ENCODE data around the gene TAGLN. TPM values are rescaled to one million over a fixed set of nuclear protein-coding genes. Genes with fewer than 3 reads are reported as not detected.

The TAGLN gene
- total RNA-seq, 6 experiments from 2014 or later = 41.2 to 158 (median 112) TPM

DNA sequence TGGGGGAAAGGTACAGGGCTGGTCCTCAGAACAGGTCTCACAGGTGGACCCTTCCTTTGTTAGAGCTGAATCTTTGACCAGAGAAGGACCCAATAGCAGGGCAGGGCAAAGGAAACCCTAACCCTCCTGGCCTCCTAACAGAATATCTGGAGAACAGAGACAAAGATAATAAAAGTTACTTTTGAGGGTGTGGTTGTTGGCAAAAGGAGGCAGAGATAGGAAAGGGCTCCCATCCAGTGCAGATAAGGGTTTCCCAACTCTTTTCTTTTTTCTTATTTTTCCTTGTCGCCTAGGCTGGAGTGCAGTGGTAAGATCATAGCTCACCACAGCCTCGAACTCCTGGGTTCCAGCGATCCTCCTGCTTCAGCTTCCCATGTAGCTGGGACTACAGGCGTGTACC is 20.8 kb downstream of the TAGLN start:
- peaks cover 0 to 49% (median 14%) of the 10 kb centered on the region in 4 donors for H3K36me3 ChIP-seq

DNA sequence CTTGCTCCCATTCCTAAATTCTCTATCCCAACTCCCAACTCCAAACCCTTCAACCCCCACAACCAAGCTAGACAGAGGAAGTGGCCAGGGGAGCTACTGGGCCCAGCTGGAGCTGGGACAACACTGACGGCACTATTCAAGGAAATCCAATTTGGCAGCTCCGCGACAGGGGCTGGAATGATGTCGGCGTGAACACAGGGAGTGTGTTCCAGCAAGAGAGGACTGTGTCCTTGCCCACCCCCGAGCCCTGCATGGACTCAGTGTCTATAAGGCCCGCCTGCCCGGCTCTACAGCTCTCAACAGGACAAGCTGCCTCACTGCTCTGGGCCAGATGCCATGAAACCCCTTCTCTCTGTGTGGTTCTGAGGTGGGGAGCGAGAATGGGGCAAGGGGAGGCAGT is 21.4 kb downstream of the TAGLN start:
- no peak for DNase-seq
- Histone ChIP-seq H3K4me1 (no peaks in the 10 kb centered on the region), H3K27ac (peak overlapping the region in 2 of 3 donors; percentile 21 to 32), H3K27me3 (no peaks in the 10 kb centered on the region), H3K36me3 (peaks cover 0 to 52% (median 14%) of the 10 kb centered on the region in 4 donors), H3K9me3 (no peaks in the 10 kb centered on the region), H3K4me3 (no peak overlapping the region)
- TF ChIP-seq POLR2A (IDR thresholded peaks at IDR 0.05) (no peak), CTCF (IDR thresholded peaks at IDR 0.05) (no peak)
- intact Hi-C loops (cut with DNase I) = loop anchor here in 1 of 2 donors (10.0 kb wide), 2 partner anchors 46 to 366 kb away; partner anchors contain the start of gene SIDT2
- peak in 3 of 4 donors; percentile 13 to 30 (median 24) for ATAC-seq
- WGBS (ENCODE audit: insufficient coverage, low coverage, low lambda C conversion rate, missing lambda C conversion rate) = 60% methylated on average over 6 of the region's 9 CpGs

More for the DNA sequence above, 20.8 kb downstream of the TAGLN start:
- Histone ChIP-seq H3K9me3 (no peaks in the 10 kb centered on the region), H3K4me3 (no peak overlapping the region), H3K27ac (peak overlapping the region in 1 of 3 donors; percentile 32), H3K27me3 (no peaks in the 10 kb centered on the region), H3K4me1 (no peaks in the 10 kb centered on the region)
- TF ChIP-seq CTCF (IDR thresholded peaks at IDR 0.05) (no peak), POLR2A (IDR thresholded peaks at IDR 0.05) (no peak)
- DNase-seq = no peak
- 81% methylated on average over 3 of the region's 4 CpGs for WGBS (ENCODE audit: insufficient coverage, low coverage, low lambda C conversion rate, missing lambda C conversion rate)
- intact Hi-C loops (cut with DNase I) = loop anchor here in 1 of 2 donors (10.0 kb wide), 2 partner anchors 45 to 365 kb away; partner anchors contain the start of gene SIDT2
- no peak for ATAC-seq

- Histone ChIP-seq H3K9me3 (no peaks in the 10 kb centered on the region), H3K4me1 (no peaks in the 10 kb centered on the region), H3K27ac (peak overlapping the region in 2 of 3 donors; percentile 21 to 32), H3K27me3 (no peaks in the 10 kb centered on the region), H3K4me3 (no peak overlapping the region), H3K36me3 (peaks cover 0 to 53% (median 14%) of the 10 kb centered on the region in 4 donors)
- intact Hi-C loops (cut with DNase I) = loop anchor here in 1 of 2 donors (10.0 kb wide), 2 partner anchors 46 to 366 kb away; partner anchors contain the start of gene SIDT2
- ATAC-seq (no peak), DNase-seq (no peak)
- 81% methylated on average over 5 of the region's 7 CpGs for WGBS (ENCODE audit: insufficient coverage, low coverage, low lambda C conversion rate, missing lambda C conversion rate)
- no peak for TF ChIP-seq CTCF (IDR thresholded peaks at IDR 0.05)
Observed at GRCh38 chr11:117220999-117221774, 22.0 kb downstream of the TAGLN start.

- H3K27me3 ChIP-seq = no peaks in the 10 kb centered on the region
- DNase-seq = peak in 1 of 3 donors; percentile 45
- no peaks in the 10 kb centered on the region for H3K4me1 ChIP-seq
- H3K9me3 ChIP-seq = no peaks in the 10 kb centered on the region
- 68% methylated on average over 4 of the region's 7 CpGs for WGBS (ENCODE audit: insufficient coverage, low coverage, low lambda C conversion rate, missing lambda C conversion rate)
- H3K27ac ChIP-seq = peak overlapping the region in 2 of 3 donors; percentile 4 to 21
- peaks cover 0 to 50% (median 14%) of the 10 kb centered on the region in 4 donors for H3K36me3 ChIP-seq
- intact Hi-C loops (cut with DNase I) = loop anchor here in 1 of 2 donors (10.0 kb wide), 2 partner anchors 47 to 367 kb away; partner anchors contain the start of gene SIDT2
- TF ChIP-seq POLR2A (IDR thresholded peaks at IDR 0.05) = no peak
- TF ChIP-seq CTCF (IDR thresholded peaks at IDR 0.05) = no peak
- no peak overlapping the region for H3K4me3 ChIP-seq
- ATAC-seq = peak in 3 of 4 donors; percentile 33 to 45 (median 42)
Observed at GRCh38 chr11:117221775-117222517, 22.8 kb downstream of the TAGLN start.

Measured in right lobe of liver (tissue), 6 donors.